ENCODE measurements around the gene KIF5B.
"Not testable (repeated sequence)": the region's sequence is repeated elsewhere in the genome, so short reads cannot be mapped to it uniquely, and the experiment has no call there.

The KIF5B gene

DNA sequence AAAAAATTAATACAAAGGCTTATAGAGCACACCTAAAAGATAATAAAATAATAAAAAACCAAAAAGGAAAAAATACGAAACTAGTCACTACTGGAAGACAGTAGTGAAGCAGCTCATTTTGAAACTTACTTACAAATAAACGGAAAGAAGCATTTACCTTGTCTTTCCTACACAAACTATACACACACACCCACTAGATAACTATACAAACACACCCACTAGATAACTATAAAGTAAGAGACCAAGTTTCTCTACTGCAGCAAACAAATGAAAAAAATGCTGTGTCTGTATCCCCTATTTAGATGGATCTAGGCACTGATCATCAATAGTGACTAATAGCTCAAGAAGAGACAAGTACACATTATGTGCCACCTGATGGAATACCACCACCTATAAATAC is 49.2 kb downstream of the KIF5B start:
- DNase-seq (ENCODE audit: low read depth in 2 of 2): no peak

DNA sequence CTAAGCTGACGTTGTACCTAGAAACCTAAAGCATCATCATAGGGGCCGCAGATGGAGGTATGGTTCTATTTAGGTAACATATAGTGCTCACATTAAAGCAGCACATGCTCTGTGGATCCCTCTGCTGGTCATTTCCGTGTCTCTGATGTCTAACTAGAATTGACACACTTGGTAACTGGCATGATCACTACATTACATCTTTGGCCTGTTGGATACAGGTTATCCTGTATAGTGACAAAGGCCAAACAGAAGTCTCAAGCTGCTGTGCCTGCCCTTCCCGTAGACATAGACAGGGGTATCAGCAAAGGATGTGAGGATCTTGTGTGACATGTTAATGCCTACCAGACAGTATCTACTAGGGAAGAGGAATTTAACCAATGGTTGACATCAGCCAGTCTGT is 51.2 kb downstream of the KIF5B start:
- peak in 1 of 2 donors; percentile 15 for DNase-seq (ENCODE audit: low read depth in 2 of 2)

DNA sequence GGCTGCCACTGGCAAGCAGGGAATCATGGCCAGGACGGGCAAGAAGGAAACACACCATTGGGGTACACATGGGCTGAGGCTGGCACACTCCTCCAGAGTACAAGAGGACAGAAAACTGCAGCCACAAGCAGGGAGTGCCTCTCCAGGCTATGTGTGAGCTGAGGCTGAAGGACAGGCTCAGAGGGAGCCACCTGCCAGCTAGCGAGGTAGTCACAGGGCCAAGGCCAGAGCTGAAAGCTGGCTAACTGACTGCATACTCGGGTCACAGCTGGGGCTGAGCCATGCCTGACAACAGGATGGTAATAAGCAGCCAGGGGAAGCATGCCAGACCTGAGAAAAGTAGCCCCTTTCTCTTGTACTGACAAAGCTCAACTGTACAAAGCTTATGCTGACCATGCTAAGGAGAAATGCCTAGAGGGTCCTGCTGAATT is 52.0 kb downstream of the KIF5B start:
- no peak for DNase-seq (ENCODE audit: low read depth in 2 of 2)

DNA sequence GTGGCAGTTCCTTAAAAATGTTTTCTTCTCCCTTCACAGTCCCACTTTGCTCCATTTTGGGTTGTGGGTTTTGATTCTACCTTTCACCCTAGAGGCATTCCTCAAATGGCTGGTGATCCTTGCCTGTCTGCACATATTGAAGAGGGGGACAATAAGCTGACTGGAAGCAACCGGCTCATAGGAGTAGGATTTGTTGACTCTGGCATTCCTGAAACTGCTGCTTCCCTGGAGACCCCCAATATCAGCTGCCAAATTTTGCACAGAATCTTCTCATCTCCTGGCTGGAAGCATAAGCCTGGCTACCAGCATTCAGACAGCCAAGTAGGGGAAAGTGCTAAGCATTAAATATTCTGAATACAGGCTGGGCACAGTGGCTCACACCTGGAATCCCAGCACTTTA is 53.7 kb downstream of the KIF5B start:
- DNase-seq (ENCODE audit: low read depth in 2 of 2): no peak

DNA sequence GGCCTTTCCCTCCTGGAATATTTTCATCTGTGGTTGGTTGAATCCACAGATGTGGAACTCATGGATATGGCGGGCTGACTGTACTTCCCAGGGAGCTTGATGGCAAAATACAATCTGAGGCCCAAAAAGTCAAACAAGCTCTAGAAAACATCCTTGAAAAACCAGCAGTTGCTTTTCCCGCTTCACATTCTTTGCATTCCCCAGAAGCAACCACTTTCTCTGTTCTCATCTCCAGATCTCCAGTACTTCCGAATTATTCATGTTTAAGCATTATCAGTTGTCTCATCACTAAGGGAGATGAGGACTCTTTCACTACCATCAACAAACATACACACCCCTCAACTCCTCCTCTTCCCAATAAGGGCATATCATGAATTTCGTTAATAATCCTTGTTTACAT is 55.3 kb downstream of the KIF5B start:
- DNase-seq (ENCODE audit: low read depth in 2 of 2): no peak

DNA sequence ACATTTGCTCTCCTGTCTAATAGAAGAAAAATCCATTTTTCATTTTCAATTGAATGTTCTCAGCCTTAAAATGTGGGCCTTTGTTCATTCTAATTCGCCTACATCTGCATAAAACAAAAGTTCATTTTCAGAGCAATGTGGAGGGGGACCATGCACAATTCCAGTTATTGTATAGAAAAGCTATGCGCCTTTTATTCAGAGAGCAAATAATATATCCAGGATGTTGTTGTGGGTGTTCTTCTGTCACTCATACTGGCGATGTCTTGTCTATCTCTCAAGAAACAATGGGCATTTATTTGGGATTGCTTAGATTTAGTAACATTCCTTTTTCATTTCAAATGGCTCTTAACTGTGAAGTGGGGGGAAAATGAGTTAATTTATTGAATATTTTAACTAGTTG is 56.4 kb downstream of the KIF5B start:
- no peak for DNase-seq (ENCODE audit: low read depth in 2 of 2)

DNA sequence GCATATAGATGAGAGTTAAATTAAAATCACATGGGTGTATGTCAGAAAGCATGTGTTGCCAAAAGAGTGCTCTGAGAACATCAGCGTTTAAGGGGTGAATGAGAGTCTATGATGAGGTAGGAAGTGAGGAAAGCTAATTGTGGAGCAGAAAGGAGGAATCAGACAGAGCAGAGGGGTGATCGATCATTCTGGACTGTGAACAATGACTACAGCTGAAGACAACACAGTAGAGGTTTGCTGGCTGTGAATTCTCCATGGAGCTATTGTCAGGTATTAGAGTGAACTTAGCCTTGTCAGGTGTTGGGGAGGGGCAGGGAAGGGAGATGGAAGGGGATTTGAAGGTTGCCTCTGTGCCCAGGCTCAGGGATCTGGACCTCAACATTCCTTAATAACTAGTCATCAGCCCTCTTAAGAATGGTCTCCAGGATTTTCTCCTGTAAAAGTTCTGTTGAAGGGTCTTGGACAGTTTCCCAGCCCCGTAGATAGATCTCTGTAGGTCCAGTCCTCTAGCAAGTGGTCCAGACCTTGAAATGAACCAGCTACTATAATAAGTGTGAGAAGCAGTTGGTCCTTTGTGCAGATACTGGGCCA is 57.1 kb downstream of the KIF5B start:
- DNase-seq (ENCODE audit: low read depth in 2 of 2): no peak

DNA sequence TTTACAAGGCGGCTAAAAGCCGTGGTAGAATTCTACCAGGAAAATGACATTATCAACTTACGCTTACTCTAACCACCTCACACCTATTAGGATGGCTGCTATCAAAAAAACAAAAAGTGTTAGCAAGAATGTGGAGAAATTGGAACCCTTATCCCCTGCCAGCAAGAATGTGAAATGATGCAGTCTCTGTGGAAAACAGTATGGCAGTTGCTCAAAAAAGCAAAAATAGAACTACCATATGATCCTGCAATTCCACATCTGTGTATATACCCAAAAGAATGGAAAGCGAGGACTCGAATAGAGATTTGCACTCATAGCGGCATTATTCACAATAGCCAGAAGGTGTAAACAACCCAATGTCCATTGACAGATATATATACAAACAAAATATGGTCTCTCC is 61.3 kb downstream of the KIF5B start:
- DNase-seq (ENCODE audit: low read depth in 2 of 2): no peak

DNA sequence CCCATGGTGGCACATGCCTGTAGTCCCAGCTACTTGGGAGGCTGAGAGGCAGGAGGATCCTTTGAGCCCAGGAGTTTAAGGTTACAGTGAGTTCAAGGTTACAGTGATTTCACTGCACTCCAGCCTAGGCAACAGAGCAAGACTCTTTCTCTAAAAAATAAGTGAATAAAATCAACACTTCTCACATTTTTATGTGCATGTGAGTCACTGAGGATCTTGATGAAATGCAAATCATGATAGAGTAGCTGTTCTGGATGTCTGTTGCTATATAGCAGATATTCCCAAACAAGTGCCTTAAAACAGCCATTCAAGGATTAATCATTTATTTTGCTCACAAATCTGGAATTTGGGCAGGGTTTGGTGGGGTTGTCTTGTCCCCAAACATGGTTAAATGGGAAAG is 65.3 kb downstream of the KIF5B start:
- no peak for DNase-seq (ENCODE audit: low read depth in 2 of 2)

DNA sequence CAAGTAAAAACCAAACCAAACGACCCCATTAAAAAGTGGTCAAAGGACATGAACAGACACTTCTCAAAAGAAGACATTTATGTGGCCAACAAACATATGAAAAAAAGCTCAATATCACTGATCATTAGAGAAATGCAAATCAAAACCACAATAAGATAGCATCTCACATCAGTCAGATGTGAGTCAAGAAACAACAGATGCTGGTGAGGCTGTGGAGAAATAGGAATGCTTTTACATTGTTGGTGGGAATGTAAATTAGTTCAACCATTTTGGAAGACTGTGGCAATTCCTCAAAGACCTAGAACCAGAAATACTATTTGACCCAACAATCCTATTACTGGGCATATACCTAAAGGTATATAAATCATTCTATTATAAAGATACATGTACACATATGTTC is 68.4 kb downstream of the KIF5B start:
- not testable (repeated sequence) for DNase-seq (ENCODE audit: low read depth in 2 of 2)

DNA sequence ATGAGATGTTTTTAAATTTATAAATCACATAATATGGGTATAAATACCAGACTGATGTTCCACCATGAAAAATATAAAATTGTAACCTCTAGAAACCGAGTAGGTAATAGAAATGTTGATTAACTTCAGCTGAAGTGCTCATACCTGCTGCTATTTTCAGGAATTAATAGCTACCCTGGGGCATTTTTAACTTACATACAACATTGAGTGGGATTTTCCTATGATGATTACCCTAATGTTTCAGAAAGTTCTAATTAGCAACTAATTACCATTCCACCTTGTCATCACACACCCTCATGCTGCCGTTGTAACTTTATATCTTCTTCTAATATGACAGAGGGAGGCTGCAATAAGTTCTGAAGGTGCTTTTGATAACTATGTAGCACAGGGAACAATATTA is 74.1 kb downstream of the KIF5B start:
- no peak for DNase-seq (ENCODE audit: low read depth in 2 of 2)

DNA sequence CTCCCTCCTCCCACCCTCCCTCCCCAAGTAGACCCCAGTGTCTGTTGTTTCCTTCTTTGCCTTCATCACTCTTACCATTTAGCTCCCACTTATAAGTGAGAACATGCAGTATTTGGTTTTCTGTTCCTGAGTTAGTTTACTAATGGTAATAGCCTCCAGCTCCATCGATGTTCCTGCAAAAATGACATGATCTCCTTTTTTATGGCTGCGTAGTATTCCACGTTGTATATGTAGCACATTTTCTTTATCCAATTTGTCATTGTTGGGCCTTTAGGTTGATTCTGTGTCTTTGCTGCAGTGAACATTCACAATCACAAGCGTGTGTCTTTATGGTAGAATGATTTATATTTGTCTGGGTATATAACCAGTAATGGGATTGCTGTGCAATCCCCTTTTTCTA is 75.8 kb downstream of the KIF5B start:
- DNase-seq (ENCODE audit: low read depth in 2 of 2): no peak

DNA sequence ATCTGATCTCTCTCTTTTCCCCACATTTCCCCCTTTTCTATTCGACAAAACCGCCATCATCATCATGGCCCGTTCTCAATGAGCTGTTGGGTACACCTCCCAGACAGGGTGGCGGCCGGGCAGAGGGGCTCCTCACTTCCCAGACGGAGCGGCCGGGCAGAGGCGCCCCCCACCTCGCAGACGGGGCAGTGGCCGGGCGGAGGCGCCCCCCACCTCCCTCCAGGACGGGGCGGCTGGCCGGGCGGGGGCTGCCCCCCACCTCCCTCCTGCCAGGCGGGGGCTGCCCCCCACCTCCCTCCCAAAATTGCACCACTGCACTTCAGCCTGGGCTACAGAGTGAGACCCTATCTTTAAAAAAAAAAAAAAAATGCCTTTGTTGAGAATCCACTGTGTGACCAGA is 77.2 kb downstream of the KIF5B start:
- not testable (repeated sequence) for DNase-seq (ENCODE audit: low read depth in 2 of 2)

DNA sequence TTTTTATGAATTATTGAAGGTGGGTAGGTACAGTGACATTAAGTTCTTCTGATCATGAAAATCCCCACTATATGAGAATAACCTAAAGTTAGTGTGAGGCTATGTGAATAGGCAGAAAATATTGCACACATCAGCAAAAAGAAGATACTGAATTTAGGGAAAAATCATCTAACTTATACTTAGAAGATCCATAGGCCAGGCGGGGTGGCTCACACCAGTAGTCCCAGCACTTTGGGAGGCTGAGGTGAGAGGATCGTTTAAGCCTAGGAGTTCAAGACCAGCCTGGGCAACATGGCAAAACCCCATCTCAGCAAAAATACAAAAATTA is 78.1 kb downstream of the KIF5B start:
- no peak for DNase-seq (ENCODE audit: low read depth in 2 of 2)

DNA sequence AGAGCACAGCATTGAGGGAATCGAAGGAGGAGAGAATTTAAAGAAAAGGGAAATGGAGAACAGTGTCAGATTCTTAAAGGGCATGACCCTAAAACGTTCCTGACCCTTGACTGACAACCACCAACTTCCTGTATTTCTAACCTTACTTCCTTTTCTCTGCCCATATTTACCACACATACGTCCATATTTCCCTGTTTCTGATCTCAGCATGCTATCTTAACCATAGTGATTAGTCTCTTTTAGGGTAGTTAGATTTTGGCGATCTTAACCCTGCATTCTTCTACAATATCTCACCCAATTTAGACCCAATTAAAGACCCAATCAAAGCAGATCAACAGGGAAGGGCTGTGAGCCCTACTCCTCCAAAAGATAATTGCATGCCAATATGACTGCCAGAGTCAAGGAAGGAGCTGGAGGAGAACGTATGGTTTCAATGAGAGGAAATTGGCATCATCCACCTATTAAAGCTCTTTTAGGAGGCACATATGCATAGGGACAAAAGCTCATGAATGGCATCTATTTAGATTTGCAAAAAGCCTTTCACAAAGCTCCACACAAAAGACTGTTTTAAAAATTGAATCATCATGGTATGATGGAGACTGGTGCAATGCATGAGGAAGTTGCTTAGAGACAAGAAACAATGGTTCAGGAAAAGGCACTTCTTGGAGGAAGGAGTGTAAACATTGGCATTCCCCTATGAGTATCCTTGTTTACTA is 78.6 kb downstream of the KIF5B start:
- DNase-seq (ENCODE audit: low read depth in 2 of 2): no peak

DNA sequence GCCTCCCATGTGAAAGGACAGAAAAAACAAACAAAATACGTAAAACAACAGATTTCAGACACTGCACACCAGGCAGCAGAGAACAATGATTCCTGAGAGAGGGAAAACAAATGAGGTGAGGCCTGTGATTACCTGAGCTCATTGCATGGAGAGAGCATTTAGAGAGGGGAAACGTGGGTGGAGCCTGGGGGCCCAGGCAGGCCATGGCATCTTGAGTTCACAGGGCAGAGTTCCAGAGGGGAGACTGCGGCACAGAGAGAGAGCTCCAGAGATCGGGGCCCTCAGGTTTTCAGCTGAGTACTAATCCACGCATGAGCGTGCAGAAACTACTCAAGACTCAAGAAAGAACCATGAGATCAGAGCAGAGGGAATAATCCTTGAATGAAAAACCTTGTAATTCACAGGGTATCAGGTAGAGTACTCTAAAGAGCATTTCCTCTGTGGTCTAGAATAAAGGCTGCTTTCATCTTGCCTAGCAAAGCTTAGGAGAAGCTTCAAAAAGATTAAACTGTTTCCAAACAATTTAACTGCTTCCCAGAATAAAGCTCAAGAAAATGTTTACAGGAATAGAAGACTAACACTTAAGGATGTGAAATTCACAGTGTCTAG is 81.0 kb downstream of the KIF5B start:
- no peak for DNase-seq (ENCODE audit: low read depth in 2 of 2)

DNA sequence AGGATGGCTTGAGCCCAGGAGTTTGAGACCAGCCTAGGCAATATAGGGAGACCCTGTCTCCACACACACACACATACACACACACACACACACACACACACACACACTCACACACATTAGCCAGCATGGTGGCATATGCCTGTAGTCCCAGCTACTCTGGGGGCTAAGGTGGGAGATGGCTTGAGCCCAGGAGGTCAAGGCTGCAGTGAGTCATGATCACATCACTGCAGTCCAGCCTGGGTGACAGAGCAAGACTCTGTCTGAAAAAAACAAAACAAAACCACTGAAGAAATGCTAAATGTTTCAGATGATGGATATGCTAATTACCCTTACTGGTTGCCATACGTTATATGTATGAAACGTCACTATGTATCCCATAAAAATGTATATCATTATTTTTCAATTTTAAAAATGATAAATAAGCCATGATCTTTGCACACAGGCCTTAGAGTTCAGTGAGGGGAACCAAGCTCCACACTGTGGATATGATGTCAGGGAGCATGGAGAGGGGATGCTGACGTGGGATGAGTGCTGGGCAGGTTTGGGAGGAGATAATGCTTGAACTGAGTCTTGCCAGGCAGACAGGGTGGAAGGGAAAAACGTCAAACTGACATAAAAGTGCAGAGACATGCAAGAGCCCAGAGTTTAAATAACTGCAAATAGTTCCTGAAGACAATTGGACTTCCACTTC is 81.6 kb downstream of the KIF5B start:
- DNase-seq (ENCODE audit: low read depth in 2 of 2): no peak

DNA sequence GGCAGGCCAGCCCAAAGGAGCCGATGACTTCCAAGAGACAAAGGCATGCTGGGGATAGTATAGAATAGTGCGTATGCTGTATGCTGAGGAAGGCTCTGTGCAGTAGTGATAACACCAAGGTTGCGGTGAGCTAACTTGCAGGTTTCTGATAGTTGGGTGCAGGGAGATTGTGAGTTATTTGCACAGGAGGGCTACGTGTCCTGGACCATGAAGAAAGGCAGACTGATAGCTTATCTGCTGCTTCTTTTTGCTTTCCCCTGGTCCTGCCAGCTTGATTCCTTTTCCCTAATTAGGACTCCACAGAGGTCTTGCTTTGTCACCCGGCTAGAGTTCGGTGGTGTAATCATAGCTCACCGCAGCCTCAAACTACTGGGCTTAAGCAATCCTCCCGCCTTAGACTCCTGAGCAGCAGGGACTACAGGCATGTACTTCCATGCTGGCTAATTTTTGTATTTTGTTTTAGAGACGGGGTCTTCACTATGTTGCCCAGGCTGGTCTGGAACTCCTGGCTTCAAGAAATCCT is 83.6 kb downstream of the KIF5B start:
- DNase-seq (ENCODE audit: low read depth in 2 of 2): no peak

DNA sequence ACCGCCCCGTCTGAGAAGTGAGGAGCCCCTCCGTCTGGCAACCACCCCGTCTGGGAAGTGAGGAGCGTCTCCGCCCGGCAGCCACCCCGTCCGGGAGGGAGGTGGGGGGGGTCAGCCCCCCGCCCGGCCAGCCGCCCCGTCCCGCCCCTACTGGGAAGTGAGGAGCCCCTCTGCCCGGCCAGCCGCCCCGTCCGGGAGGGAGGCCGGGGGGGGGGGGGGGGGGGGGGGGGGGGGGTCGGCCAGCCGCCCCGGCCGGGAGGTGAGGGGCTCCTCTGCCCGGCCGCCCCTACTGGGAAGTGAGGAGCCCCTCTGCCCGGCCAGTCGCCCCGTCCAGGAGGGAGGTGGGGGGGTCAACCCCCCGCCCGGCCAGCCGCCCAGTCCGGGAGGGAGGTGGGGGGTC is 86.4 kb downstream of the KIF5B start:
- DNase-seq (ENCODE audit: low read depth in 2 of 2): not testable (repeated sequence)

DNA sequence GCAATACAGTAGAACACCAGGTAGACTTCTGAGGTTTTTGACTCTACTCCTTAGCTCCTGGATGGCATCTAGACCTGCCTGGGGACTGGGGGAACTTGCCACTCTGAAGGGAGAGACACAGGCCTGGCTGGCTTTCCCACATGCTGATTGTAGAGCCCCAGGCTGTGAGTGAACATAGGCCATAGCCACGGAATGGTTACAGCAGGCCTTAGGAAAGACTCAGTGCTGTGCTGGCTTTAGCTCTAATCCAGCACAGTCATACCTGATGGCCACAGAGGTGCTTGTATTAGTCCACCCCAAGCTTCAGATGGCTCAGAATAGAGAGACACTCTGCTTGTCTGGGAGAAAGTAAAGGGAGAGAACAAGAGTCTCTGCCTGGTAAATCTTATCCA is 92.6 kb downstream of the KIF5B start:
- DNase-seq (ENCODE audit: low read depth in 2 of 2): no peak

DNA sequence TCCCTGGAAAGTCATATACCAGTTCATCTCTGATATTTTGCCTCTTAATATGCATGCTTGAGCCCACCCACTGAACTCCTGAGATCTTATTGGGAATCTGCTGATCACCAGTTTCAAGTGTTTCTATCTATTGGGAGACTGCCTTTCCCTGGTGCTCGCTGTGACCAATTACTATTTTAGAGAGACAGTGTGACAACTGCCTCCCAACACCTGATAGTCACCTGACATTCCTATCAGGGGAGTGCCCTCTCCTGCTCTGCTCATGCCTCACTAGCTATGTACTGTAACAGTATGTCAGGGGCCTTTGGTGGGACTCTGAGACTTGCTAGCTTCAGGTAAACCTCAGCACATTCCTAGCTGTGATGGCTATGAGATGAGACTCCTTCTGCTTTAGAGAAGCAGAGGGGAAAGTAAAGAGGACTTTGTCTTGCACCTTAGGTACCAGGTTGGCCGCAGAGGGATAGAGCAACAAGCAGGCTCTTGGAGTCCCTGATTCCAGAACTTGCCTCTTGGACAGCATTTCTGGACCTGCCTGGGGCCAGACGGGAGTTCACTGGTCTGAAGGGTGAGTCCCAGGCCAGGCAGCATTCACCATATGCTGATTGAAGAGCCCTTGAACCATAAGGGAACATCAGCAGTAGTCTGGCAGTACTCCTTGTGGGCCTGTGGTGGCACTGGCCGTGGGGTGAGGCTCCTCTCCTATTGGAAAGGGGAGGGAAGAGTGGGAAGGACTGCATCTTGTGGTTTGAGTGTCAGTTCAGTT is 93.2 kb downstream of the KIF5B start:
- no peak for DNase-seq (ENCODE audit: low read depth in 2 of 2)
